NT2/D1 (cell line): ENCODE data around the gene PATL1.

ENCODE experiments used
- SUZ12 ChIP-seq: IDR thresholded peaks from 2 replicates; pipeline ENCODE4 v1.6.1; 2011; ENCODE audit not compliant: insufficient read length, insufficient read depth; ENCODE audit errors: extremely low read depth
- YY1 ChIP-seq: IDR thresholded peaks from 2 replicates; pipeline ENCODE4 v1.6.1; 2011; ENCODE audit not compliant: insufficient read length, insufficient read depth
- ZNF274 ChIP-seq: IDR thresholded peaks from 2 replicates; pipeline ENCODE4 v1.6.1; 2011; ENCODE audit warnings: mild to moderate bottlenecking, low read depth, low read length

DNA sequence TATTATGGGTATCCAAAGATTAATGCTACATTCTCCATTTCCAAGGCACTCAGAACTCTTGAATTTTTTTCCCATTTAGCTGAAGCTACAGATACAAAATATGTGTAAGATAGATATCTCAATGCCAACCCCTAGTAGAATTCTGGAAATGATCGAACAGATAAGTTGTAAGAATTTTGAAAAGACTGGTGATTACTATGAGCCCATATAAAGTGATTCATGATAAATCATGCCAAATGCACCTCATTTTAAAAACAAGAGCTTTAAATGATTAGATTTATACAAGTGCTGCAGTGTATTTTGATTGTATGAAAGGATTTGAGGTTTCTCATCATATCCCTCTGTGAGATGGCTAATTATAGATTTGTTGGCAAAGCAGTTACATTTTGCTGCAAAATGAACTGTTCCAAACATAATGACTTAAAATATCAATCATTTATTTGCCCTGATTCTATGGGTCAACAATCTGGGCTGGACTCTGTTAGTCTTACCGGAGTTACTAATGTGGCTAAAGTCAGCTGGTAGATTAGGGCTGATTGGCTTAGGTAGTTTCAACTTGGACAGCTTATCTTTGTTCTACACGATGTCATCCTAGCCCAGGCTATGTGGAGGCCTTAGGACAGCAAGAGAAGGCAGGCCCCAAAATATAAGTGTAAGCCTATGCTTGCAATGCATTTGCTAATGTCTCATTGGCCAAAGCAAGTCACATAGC, 41.5 kb upstream of the PATL1 start:
- TF ChIP-seq SUZ12: no peak
- no peak for TF ChIP-seq ZNF274
- no peak for TF ChIP-seq YY1
